ENCODE results near the gene TVP23C.

TVP23C gene

DNA sequence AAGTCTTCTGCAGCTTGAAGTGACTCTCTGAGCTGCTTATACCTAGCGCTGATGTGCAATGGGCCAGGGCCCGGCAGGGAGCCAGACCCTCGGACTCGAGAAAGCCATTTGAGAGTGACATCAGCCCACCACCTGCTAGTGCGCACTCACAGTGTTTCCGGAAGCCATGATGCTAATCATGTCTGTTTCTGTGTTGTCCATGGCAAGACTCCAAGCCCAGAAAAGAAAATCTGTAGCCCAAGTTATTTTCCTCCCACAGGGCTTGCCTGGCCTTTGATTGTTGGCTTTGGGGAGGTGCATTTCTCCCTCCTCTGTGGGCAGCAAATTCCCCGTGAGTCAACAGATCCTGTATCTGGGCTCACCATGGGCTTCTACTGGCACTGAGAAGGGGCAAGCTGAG is 94.0 kb downstream of the TVP23C start:
- DNase-seq (ENCODE audit: low read depth), result no peak
- TF ChIP-seq, protein P1, sequence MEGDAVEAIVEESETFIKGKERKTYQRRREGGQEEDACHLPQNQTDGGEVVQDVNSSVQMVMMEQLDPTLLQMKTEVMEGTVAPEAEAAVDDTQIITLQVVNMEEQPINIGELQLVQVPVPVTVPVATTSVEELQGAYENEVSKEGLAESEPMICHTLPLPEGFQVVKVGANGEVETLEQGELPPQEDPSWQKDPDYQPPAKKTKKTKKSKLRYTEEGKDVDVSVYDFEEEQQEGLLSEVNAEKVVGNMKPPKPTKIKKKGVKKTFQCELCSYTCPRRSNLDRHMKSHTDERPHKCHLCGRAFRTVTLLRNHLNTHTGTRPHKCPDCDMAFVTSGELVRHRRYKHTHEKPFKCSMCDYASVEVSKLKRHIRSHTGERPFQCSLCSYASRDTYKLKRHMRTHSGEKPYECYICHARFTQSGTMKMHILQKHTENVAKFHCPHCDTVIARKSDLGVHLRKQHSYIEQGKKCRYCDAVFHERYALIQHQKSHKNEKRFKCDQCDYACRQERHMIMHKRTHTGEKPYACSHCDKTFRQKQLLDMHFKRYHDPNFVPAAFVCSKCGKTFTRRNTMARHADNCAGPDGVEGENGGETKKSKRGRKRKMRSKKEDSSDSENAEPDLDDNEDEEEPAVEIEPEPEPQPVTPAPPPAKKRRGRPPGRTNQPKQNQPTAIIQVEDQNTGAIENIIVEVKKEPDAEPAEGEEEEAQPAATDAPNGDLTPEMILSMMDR (IDR thresholded peaks at IDR 0.05; ENCODE audit: control insufficient read depth, insufficient read depth, low read depth, low read length, missing control alignments), result no peak
- no peak overlapping the region for H3K4me3 ChIP-seq (ENCODE audit: control insufficient read depth, low read depth, low read length)

DNA sequence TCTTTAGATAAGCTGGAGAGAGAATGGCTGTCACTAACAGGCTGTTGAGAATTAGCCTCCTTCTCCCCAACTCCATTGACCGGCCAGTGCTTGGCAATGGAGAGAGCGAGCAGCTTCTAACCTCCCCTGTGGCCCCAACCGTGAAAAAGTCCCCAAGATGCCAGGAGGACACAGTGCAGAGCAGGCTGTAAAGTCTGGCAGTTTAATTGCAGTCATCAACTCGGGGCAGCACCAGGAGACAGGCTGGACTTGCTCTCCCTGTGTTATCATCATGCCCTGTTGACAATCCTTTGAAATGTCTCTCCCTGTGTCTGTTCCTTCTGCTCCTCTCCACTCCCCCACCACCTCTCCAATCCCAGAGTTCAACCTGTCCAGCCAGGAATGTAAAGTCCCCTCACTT is 95.2 kb downstream of the TVP23C start:
- TF ChIP-seq, protein P1 (IDR thresholded peaks at IDR 0.05; ENCODE audit: control insufficient read depth, insufficient read depth, low read depth, low read length, missing control alignments), result no peak
- H3K4me3 ChIP-seq (ENCODE audit: control insufficient read depth, low read depth, low read length), result no peak overlapping the region
- DNase-seq (ENCODE audit: low read depth), result no peak

DNA sequence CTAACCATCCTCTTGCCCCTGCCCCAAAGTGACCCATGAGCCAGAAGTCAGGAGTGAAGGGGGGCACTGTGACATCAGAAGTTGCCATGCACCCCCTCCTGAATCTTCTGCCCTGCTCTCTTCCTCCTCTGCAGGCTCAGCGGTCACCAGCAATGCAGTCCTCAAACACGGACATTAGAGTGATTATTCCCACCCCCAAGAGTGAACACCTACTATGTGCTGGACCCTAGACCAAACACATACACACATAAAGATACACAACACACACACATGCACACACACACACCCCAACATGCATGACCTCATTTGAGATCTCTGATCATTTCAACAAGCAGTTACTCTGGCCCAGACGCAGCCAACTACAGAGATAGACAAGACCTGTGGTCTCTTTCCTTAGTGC is 95.7 kb downstream of the TVP23C start, which contains the start of gene CDRT4:
TSS of gene CDRT4 (minus strand) at position 30 of the 400 bp plus-strand sequence. CDS start 27,383 bp downstream, outside the sequence.
- H3K4me3 ChIP-seq (ENCODE audit: control insufficient read depth, low read depth, low read length), result no peak within 1 kb of the TSS
- no peak for DNase-seq (ENCODE audit: low read depth)
- TF ChIP-seq, protein P1 (IDR thresholded peaks at IDR 0.05; ENCODE audit: control insufficient read depth, insufficient read depth, low read depth, low read length, missing control alignments), result no peak

DNA sequence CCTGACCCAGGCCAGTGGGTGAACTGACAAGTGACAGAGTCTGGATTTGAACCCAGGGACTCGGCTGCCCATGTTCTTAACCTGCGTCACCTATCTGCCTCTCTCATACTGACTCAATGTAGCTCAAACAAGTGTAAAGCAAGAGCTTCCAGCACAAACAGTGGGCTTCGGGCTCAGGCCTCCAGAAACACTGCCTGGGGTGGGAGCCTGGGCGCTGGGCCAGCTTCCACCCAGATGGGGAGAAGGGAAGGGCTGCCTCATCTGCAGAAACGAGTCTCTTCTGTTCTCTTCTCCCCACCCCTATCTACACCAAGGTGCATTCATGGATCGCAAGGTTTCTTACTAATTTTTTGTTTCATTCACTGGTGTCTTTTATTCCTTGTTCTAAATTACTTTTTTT is 97.2 kb downstream of the TVP23C start:
- no peak for DNase-seq (ENCODE audit: low read depth)
- TF ChIP-seq, protein P1 (IDR thresholded peaks at IDR 0.05; ENCODE audit: control insufficient read depth, insufficient read depth, low read depth, low read length, missing control alignments), result no peak
- no peak overlapping the region for H3K4me3 ChIP-seq (ENCODE audit: control insufficient read depth, low read depth, low read length)

DNA sequence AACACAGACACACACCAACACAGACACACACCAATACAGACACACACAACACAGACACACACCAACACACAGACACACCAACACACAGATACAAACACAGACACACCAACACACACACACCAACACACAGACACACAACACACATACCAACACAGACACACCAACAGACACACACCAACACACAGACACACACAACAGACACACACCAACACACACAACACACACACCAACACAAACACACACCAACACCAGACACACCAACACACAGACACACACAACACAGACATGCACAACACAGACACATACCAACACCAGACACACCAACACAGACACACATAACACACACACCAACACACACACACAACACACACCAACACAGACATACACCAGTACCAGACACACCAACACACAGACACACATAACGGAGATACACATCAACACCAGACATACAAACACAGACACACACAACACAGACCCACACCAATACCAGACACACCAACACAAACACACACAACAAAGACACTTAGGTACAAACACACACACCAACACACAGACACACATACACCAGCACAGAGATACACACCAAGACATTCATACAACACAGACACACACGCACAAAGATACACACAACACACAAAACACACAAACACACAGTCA is 98.1 kb downstream of the TVP23C start:
- no peak for DNase-seq (ENCODE audit: low read depth)
- H3K4me3 ChIP-seq (ENCODE audit: control insufficient read depth, low read depth, low read length), result no peak overlapping the region
- TF ChIP-seq, protein P1 (IDR thresholded peaks at IDR 0.05; ENCODE audit: control insufficient read depth, insufficient read depth, low read depth, low read length, missing control alignments), result no peak

DNA sequence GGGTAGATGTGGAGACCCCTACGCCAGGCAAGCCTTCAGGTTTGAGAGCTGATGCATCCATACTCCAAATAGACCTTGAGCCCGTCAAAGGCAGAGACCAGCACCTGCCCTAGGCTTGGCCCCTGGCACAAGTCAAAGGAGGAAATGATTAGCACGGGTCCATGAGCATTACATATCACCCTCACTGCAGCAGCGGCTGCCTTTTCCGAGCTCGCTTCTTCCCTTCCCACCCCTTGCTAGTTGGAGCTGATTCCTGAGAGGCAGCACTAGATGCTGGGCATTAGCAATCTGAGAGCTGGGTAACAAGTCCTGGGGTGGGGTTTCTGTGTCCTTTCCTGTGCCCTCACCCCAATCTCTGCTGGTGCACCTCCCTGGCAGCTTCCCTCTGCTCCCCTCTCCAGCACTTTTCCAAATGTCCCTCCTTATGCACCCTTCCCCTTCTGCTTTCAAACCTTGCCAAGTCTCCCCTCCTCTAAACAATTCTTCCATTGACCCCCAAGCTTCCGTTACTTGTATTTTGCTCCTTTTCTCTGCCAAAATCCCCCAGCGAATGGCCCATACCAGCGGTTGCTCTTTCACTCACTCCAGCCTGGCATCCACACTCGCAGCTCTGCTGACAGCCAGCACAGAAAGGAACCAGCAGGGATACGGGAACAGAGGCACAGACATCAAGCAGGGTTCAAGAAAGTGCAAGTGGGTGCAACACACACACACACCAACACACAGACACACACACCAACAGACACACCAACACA is 98.9 kb downstream of the TVP23C start:
- no peak for DNase-seq (ENCODE audit: low read depth)
- no peak overlapping the region for H3K4me3 ChIP-seq (ENCODE audit: control insufficient read depth, low read depth, low read length)
- TF ChIP-seq, protein P1 (IDR thresholded peaks at IDR 0.05; ENCODE audit: control insufficient read depth, insufficient read depth, low read depth, low read length, missing control alignments), result no peak

All from AG09309 (cell line).